Fibroblast of villous mesenchyme (primary cell): ENCODE measurements around the gene CALML4. TPM values are rescaled to one million over a fixed set of nuclear protein-coding genes. Genes with fewer than 3 reads are reported as not detected.

Source experiments
- DNase-seq: peaks from one replicate; pipeline ENCODE4 v3.0.0-alpha.2; 2010; ENCODE audit warnings: low read depth
- H3K4me3 ChIP-seq: 2 replicates; pipeline ENCODE4 v1.5.1; 2011; ENCODE audit warnings: low read depth, mild to moderate bottlenecking, low read length
- total RNA-seq: library from RNA; depleted of rRNA; stranded (reverse); fragments of >200 nt; gene quantifications from 2 replicates; pipeline ENCODE4 v1.2.3, GENCODE V29; 2012
- TF ChIP-seq, protein P1 (sequence below): IDR thresholded peaks from 2 replicates; pipeline ENCODE4 v1.5.1; 2012; ENCODE audit warnings: low read depth, mild to moderate bottlenecking, low read length; ENCODE audit not compliant: insufficient read depth

Gene CALML4
- total RNA-seq: 1.7 and 1.9 TPM in 2 replicates

GRCh38 chr15:68204776-68205557 is at the start of gene CALML4:
Gene CALML4, minus strand, starts transcription at chr15:68205332. Its CDS starts 85 bp downstream, at chr15:68205247.
- peak; percentile 30 for DNase-seq
- TF ChIP-seq, protein P1, sequence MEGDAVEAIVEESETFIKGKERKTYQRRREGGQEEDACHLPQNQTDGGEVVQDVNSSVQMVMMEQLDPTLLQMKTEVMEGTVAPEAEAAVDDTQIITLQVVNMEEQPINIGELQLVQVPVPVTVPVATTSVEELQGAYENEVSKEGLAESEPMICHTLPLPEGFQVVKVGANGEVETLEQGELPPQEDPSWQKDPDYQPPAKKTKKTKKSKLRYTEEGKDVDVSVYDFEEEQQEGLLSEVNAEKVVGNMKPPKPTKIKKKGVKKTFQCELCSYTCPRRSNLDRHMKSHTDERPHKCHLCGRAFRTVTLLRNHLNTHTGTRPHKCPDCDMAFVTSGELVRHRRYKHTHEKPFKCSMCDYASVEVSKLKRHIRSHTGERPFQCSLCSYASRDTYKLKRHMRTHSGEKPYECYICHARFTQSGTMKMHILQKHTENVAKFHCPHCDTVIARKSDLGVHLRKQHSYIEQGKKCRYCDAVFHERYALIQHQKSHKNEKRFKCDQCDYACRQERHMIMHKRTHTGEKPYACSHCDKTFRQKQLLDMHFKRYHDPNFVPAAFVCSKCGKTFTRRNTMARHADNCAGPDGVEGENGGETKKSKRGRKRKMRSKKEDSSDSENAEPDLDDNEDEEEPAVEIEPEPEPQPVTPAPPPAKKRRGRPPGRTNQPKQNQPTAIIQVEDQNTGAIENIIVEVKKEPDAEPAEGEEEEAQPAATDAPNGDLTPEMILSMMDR: no peak
- H3K4me3 ChIP-seq: no peak within 1 kb of the TSS

DNA sequence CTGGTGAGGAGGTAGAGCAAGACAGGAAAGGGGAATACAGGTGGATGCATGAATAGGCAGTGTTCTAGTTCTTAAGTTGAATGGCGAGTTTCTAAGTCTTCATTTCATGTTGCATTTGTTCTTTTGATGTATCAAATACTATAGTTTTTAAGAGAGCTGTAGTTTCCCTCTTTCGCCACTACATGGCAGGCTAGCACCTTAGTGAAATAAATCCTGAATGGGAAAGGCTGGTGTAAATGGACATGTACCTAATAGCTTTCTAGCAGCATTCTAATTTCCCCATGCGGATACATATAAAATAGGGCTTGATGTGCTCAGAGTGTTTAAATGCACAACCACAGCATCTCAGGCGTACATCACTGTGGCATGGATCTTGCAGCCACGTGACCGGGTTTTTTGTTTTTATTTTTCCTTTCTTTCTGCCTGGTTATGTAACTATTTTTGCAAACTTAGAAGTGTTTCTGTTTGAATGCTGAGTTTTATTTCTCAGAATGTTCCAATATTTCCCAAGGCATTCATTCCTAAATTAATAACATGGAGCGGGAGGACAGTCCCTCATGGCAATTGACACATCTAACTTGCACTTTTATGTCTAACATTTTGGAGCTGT is 47.9 kb upstream of the CALML4 start:
- DNase-seq: peak; percentile 88
- TF ChIP-seq, protein P1: peak; percentile 85
- H3K4me3 ChIP-seq: no peak overlapping the region

GRCh38 chr15:68249058-68249713 is 44.1 kb upstream of the CALML4 start:
- TF ChIP-seq, protein P1: no peak
- no peak overlapping the region for H3K4me3 ChIP-seq
- DNase-seq: no peak

DNA sequence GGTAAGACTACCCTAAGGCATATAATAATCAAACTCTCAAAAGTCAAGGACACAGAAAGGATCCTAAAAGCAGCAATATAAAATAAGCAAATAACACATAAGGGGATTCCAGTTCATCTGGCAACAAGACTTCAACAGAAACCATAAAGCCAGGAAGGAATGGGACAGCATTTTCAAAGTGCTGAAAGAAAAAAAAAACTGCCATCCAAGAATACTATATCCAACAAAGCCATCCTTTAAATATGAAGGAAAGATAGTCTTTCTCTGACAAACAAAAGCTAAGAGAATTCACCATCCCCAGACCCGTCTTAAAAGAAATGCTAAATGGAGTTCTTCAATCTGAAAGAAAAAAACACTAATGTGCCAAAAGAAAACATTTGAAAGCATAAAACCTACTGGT is 39.1 kb upstream of the CALML4 start:
- no peak for DNase-seq
- no peak overlapping the region for H3K4me3 ChIP-seq

GRCh38 chr15:68241088-68241935 is 36.2 kb upstream of the CALML4 start:
- H3K4me3 ChIP-seq: no peak overlapping the region
- TF ChIP-seq, protein P1: no peak
- DNase-seq: no peak

More for the DNA sequence above, 39.1 kb upstream of the CALML4 start:
- TF ChIP-seq, protein P1: no peak

DNA sequence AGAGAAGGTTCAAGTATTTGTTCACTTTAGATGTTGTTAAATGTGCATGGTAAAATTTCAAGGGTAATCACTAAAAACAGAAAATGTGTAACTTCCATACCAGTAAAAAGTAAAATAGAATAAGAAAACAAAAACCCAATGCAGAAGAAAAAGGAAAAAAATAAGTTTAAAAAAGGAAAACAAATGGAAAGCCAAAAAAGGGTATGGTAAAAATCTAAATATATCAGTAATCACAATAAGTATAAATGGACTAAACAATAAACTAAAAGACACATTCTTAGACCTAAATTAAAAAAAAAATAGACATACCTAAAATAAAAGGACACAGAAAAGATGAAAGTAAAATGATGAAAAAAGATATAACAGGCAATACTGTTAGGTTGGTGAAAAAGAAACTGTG is 33.9 kb upstream of the CALML4 start:
- TF ChIP-seq, protein P1: no peak
- no peak for DNase-seq
- no peak overlapping the region for H3K4me3 ChIP-seq
